ENCODE results near the gene TOX4.
A peak's percentile ranks its signal among the peaks of the same experiment; 100 is the strongest.

TOX4 gene

GRCh38 chr14:21449899-21450216 is 27.1 kb upstream of the TOX4 start:
- no peak for DNase-seq (ENCODE audit: extremely low read depth, low read depth)
- no peak for TF ChIP-seq CTCF (IDR thresholded peaks at IDR 0.05; ENCODE audit: low read depth, low read length)

- no peak for TF ChIP-seq CTCF (IDR thresholded peaks at IDR 0.05; ENCODE audit: low read depth, low read length)
- no peak for DNase-seq (ENCODE audit: extremely low read depth, low read depth)
Observed at GRCh38 chr14:21454843-21455544, 22.0 kb upstream of the TOX4 start.

- no peak for TF ChIP-seq CTCF (IDR thresholded peaks at IDR 0.05; ENCODE audit: low read depth, low read length)
- DNase-seq (ENCODE audit: extremely low read depth, low read depth): no peak
Observed at GRCh38 chr14:21455592-21455911, 21.4 kb upstream of the TOX4 start.

- peak; percentile 99 for DNase-seq (ENCODE audit: extremely low read depth, low read depth)
- peak; percentile 61 for TF ChIP-seq CTCF (IDR thresholded peaks at IDR 0.05; ENCODE audit: low read depth, low read length)
Observed at GRCh38 chr14:21455912-21456667, 20.9 kb upstream of the TOX4 start, which contains the start of gene CHD8. CHD8 (minus strand) TSS chr14:21456123; CDS start chr14:21431643, 24,480 bp downstream.

GRCh38 chr14:21467616-21468015 is 9.4 kb upstream of the TOX4 start:
- TF ChIP-seq CTCF (IDR thresholded peaks at IDR 0.05; ENCODE audit: low read depth, low read length): no peak
- DNase-seq (ENCODE audit: extremely low read depth, low read depth): peak; percentile 48

- DNase-seq (ENCODE audit: extremely low read depth, low read depth): no peak
Observed at GRCh38 chr14:21475767-21476522, 1.1 kb upstream of the TOX4 start.

More at GRCh38 chr14:21475767-21476522, 1.1 kb upstream of the TOX4 start:
- TF ChIP-seq CTCF (IDR thresholded peaks at IDR 0.05; ENCODE audit: low read depth, low read length): no peak
